ENCODE data around the gene ANAPC7. TPM values are rescaled to one million over a fixed set of nuclear protein-coding genes. Genes with fewer than 3 reads are reported as not detected.

Gene ANAPC7
- total RNA-seq, 1 donor from 2014 or later = 35.3 TPM

- intact Hi-C loops (cut with DNase I) = no loop called here
- no peak for DNase-seq (ENCODE audit: low spot score)
These were observed 73.0 kb downstream of the ANAPC7 start for GRCh38 chr12:110330544-110330943.

- no peak for DNase-seq (ENCODE audit: low spot score)
- intact Hi-C loops (cut with DNase I) = no loop called here
These were observed 73.4 kb downstream of the ANAPC7 start for GRCh38 chr12:110330124-110330523.

- intact Hi-C loops (cut with DNase I) = no loop called here
- DNase-seq (ENCODE audit: low spot score) = no peak
These were observed 73.8 kb downstream of the ANAPC7 start for GRCh38 chr12:110329710-110330109.

Other genes starting within 250 kb of the ANAPC7 start
- gene ATP2A2, start 122.5 kb downstream of the ANAPC7 start, total RNA-seq = 918 TPM
- 102 TPM for gene ARPC3, start 46.6 kb upstream of the ANAPC7 start, total RNA-seq
- gene GPN3, start 64.5 kb upstream of the ANAPC7 start, total RNA-seq = 27.1 TPM
- gene FAM216A, start 65.1 kb upstream of the ANAPC7 start, total RNA-seq = 4.7 TPM
- 76.3 TPM for gene VPS29, start 98.4 kb upstream of the ANAPC7 start, total RNA-seq
- 0.65 TPM for gene RAD9B, start 98.6 kb upstream of the ANAPC7 start, total RNA-seq
- 55.0 TPM for gene PPTC7, start 179.6 kb upstream of the ANAPC7 start, total RNA-seq
- gene TCTN1, start 210.4 kb upstream of the ANAPC7 start, total RNA-seq = 20.7 TPM

All from cardiac septum (tissue), 1 donor.